OCI-LY7 (cell line): Measurements from ENCODE around the gene CCRL2. TPM values are rescaled to one million over a fixed set of nuclear protein-coding genes. Genes with fewer than 3 reads are reported as not detected.

ENCODE experiments used
- BruUV-seq: library from RNA; stranded (reverse); fragments of 400-500 nt; replicated peaks from 2 replicates; lab custom pipeline; 2021; lab: Mats Ljungman, UMichigan
- CTCF ChIA-PET: fragments of 300-600 bp; sonication (Branson Sonifier 250); formaldehyde crosslinking; loops from one replicate; lab custom pipeline; 2022; ENCODE audit warnings: antibody characterized with exemption; ENCODE audit not compliant: unreplicated experiment; lab: Charles Lee
- POLR2A ChIA-PET: fragments of 300-600 bp; sonication (Branson Sonifier 250); formaldehyde crosslinking; loops from one replicate; lab custom pipeline; 2022; ENCODE audit warnings: antibody characterized with exemption; lab: Charles Lee
- DNase-seq: peaks from one replicate; pipeline ENCODE4 v3.0.0-alpha.2; 2015; ENCODE audit warnings: low spot score
- H2AFZ ChIP-seq: fragments of 200-600 bp; sonication (generic), shearing (Covaris generic); 2 replicates; pipeline ENCODE4 v1.6.1; 2014; ENCODE audit warnings: mild to moderate bottlenecking, antibody characterized with exemption, low read length, moderate library complexity
- H3K27ac ChIP-seq: fragments of 200-600 bp; sonication (generic); 2 replicates; pipeline ENCODE4 v1.5.1; 2014; ENCODE audit warnings: mixed run types, low read depth, mild to moderate bottlenecking, moderate library complexity, low read length, inconsistent platforms; ENCODE audit not compliant: poor library complexity, severe bottlenecking
- H3K36me3 ChIP-seq: fragments of 200-600 bp; sonication (generic); 2 replicates; pipeline ENCODE4 v1.6.1; 2014; ENCODE audit warnings: mild to moderate bottlenecking, antibody characterized with exemption, low read length, moderate library complexity, mixed read lengths; ENCODE audit not compliant: insufficient read depth
- H3K4me1 ChIP-seq: fragments of 200-600 bp; sonication (generic); 2 replicates; pipeline ENCODE4 v1.5.1; 2014; ENCODE audit warnings: mild to moderate bottlenecking, low read length; ENCODE audit not compliant: insufficient read depth, poor library complexity, severe bottlenecking
- H3K4me2 ChIP-seq: fragments of 200-600 bp; sonication (generic); 2 replicates; pipeline ENCODE4 v1.6.1; 2014; ENCODE audit warnings: mild to moderate bottlenecking, low read length
- H3K4me3 ChIP-seq: fragments of 200-600 bp; sonication (generic); 2 replicates; pipeline ENCODE4 v1.5.1; 2014; ENCODE audit warnings: mild to moderate bottlenecking, low read depth, low read length; ENCODE audit not compliant: poor library complexity, severe bottlenecking
- H3K79me2 ChIP-seq: fragments of 200-600 bp; sonication (generic); 2 replicates; pipeline ENCODE4 v1.6.1; 2016; ENCODE audit warnings: low read depth, mild to moderate bottlenecking, low read length, moderate library complexity, mixed read lengths; ENCODE audit not compliant: insufficient read depth
- H3K9me2 ChIP-seq: fragments of 200-600 bp; sonication (generic); 2 replicates; pipeline ENCODE4 v1.6.1; 2016; ENCODE audit warnings: mild to moderate bottlenecking, low read length, mixed read lengths; ENCODE audit not compliant: insufficient read depth
- H3K9me3 ChIP-seq: fragments of 200-600 bp; sonication (generic); 2 replicates; pipeline ENCODE4 v1.6.1; 2014; ENCODE audit warnings: mild to moderate bottlenecking, mixed run types, low read length, mixed read lengths
- H4K20me1 ChIP-seq: fragments of 200-600 bp; sonication (generic); 2 replicates; pipeline ENCODE4 v1.6.1; 2014; ENCODE audit warnings: mild to moderate bottlenecking, antibody characterized with exemption, low read length, moderate library complexity, mixed read lengths; ENCODE audit not compliant: insufficient read depth
- EZH2phosphoT487 ChIP-seq: fragments of 200-600 bp; sonication (generic); IDR thresholded peaks from 2 replicates; pipeline ENCODE4 v1.6.1; 2018; ENCODE audit warnings: low read depth, borderline replicate concordance, mild to moderate bottlenecking, mixed run types, antibody characterized with exemption, low read length, moderate library complexity, mixed read lengths
- intact Hi-C: fragments of 100-400 bp; cut with micrococcal nuclease; formaldehyde crosslinking; loops from one replicate; pipeline ENCODE4 v1.10.0; 2022; ENCODE audit not compliant: unreplicated experiment
- total RNA-seq, 2 experiments: library from RNA; depleted of rRNA in 1 of 2; stranded (reverse); fragments of >200 nt in 1 of 2; shearing (Covaris generic) in 1 of 2; gene quantifications; 2 replicates each; pipeline ENCODE4 v1.2.3, GENCODE V29; 2014 to 2022
- TF ChIP-seq, protein P1 (sequence below): fragments of 200-600 bp; sonication (generic); conservative IDR thresholded peaks from 2 replicates; pipeline ENCODE4 v1.5.1; 2014; ENCODE audit warnings: mild to moderate bottlenecking, antibody characterized with exemption, low read length, moderate library complexity, mixed read lengths

CCRL2 gene
- total RNA-seq, 2 experiments from 2014 or later = 0.41 to 2.2 TPM

DNA sequence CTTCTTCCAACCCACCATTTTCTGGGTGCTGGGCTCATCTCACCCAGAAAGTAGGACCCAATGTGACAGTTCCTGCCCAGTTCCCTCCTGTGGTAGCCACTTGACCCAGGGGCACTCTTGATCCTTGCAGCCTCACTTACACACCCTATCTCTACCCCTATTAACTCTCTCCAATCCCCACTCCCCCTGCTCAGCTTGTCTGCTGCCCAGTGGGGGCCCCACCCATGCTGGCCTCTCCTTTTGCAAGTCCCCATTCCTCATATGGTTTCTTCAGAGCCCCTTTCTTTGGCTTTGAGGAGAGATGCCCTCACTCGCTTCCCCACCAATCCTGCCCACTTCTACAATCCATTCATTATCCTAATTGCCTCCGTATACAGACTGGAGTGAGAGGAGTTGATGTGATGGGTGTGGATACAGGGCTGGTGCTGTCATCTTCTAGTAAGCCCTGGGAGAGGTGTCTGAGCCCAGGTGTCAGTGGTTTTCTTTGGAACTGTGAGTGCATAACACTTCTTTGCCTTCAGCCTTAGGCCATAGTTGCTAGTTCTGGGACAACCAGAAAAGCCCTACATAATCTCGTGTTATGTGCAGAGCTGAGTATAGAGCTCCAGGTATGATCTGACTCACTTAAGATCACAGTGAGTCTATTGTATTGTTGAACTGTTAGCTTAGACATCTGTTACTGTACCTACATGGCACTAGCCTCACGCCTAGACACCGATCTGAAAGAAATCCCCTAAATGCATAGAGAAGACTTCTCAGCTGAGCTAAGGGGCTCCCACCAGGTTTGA, 41.1 kb upstream of the CCRL2 start:
- no peak overlapping the region for H2AFZ ChIP-seq
- TF ChIP-seq, protein P1, sequence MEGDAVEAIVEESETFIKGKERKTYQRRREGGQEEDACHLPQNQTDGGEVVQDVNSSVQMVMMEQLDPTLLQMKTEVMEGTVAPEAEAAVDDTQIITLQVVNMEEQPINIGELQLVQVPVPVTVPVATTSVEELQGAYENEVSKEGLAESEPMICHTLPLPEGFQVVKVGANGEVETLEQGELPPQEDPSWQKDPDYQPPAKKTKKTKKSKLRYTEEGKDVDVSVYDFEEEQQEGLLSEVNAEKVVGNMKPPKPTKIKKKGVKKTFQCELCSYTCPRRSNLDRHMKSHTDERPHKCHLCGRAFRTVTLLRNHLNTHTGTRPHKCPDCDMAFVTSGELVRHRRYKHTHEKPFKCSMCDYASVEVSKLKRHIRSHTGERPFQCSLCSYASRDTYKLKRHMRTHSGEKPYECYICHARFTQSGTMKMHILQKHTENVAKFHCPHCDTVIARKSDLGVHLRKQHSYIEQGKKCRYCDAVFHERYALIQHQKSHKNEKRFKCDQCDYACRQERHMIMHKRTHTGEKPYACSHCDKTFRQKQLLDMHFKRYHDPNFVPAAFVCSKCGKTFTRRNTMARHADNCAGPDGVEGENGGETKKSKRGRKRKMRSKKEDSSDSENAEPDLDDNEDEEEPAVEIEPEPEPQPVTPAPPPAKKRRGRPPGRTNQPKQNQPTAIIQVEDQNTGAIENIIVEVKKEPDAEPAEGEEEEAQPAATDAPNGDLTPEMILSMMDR = no peak
- no peak for TF ChIP-seq EZH2phosphoT487
- intact Hi-C loops = no loop called here
- H3K4me3 ChIP-seq = no peak overlapping the region
- no peaks in the 10 kb centered on the region for H3K4me1 ChIP-seq
- POLR2A ChIA-PET = no interaction called here
- no peaks in the 10 kb centered on the region for H3K9me2 ChIP-seq
- H3K27ac ChIP-seq = no peak overlapping the region
- no peaks in the 10 kb centered on the region for H3K36me3 ChIP-seq
- no peaks in the 10 kb centered on the region for H3K9me3 ChIP-seq
- H4K20me1 ChIP-seq = no peaks in the 10 kb centered on the region
- CTCF ChIA-PET = no interaction called here
- no peak for DNase-seq
- H3K79me2 ChIP-seq = no peaks in the 10 kb centered on the region
- H3K4me2 ChIP-seq = no peak overlapping the region
- no TSS peak for BruUV-seq

DNA sequence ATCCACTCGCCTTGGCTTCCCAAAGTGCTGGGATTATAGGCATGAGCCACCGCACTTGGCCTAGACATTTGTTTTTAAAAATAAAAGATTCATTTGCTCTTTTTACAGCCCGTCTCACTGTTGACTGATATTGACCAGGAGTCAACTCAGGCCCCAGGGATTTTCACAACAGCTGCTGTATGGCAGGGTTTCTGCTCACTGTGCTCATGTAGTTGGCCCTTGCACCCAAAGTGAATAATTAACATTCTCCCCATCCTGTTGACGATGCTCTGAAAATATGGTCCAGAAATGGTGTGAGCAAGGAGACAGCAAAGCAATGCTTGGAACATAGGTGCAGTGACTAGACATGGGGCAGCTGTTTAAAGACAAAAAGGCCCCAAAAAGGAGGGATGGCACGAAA, 39.2 kb upstream of the CCRL2 start:
- no peak for TF ChIP-seq EZH2phosphoT487
- TF ChIP-seq, protein P1 = no peak
- Histone ChIP-seq H3K36me3 (no peaks in the 10 kb centered on the region), H3K9me3 (no peaks in the 10 kb centered on the region), H3K79me2 (no peaks in the 10 kb centered on the region), H3K27ac (no peak overlapping the region), H3K4me1 (no peaks in the 10 kb centered on the region), H4K20me1 (no peaks in the 10 kb centered on the region), H3K4me2 (no peak overlapping the region), H2AFZ (no peak overlapping the region), H3K4me3 (no peak overlapping the region), H3K9me2 (no peaks in the 10 kb centered on the region)
- no peak for DNase-seq
- BruUV-seq = no TSS peak
- intact Hi-C loops = no loop called here
- ChIA-PET POLR2A (no interaction called here), CTCF (no interaction called here)

DNA sequence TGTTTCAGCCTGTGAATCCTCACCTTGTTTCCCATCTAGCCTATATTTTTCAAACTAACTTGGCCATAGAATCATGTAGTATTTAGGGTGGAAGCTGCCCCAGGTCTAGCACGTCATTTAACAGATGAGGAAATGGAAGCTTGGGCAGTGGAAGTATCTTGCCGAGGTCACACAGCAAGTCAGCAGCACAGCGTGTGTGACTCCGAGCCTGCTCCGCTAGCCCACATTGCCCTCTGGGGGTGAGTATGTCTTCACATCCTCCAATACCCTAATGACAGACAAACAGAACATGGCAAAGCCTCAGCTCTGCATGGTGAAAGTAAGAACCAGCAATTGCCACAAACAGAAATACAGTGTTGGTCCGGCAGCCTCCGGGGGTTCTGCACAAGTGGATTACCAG, 38.5 kb upstream of the CCRL2 start:
- BruUV-seq = no TSS peak
- H2AFZ ChIP-seq = no peak overlapping the region; the same call in 1 of the 2 replicates

More for the DNA sequence above, 38.5 kb upstream of the CCRL2 start:
- POLR2A ChIA-PET = interaction anchor here (1.4 kb wide), 1 partner anchor 74 kb away, joined by 3 read pairs; no protein-coding TSS in a partner anchor
- no peaks in the 10 kb centered on the region for H3K4me1 ChIP-seq
- no peaks in the 10 kb centered on the region for H3K36me3 ChIP-seq
- TF ChIP-seq, protein P1 = peak; percentile 63
- TF ChIP-seq EZH2phosphoT487 = no peak
- intact Hi-C loops = no loop called here
- H3K27ac ChIP-seq = no peak overlapping the region
- no peaks in the 10 kb centered on the region for H4K20me1 ChIP-seq
- no peak overlapping the region for H3K4me2 ChIP-seq
- no peaks in the 10 kb centered on the region for H3K9me2 ChIP-seq
- CTCF ChIA-PET = interaction anchor here (1.7 kb wide), 1 partner anchor 10 kb away, joined by 7 read pairs; no protein-coding TSS in a partner anchor
- DNase-seq = peak; percentile 48
- no peaks in the 10 kb centered on the region for H3K9me3 ChIP-seq
- no peak overlapping the region for H3K4me3 ChIP-seq
- no peaks in the 10 kb centered on the region for H3K79me2 ChIP-seq
